SJSA1 (cell line): ENCODE data around the gene GRID1. TPM values are rescaled to one million over a fixed set of nuclear protein-coding genes. Genes with fewer than 3 reads are reported as not detected.

ENCODE experiments used
- DNase-seq, 2 experiments: peaks; one replicate each; pipeline ENCODE4 v3.0.0-alpha.2; 2015 to 2020; ENCODE audit warnings: low spot score in 2 of 2, low read depth in 1 of 2
- H3K27ac ChIP-seq: fragments of 250-450 bp; sonication (Bioruptor Pico); 2 replicates; pipeline ENCODE4 v1.5.1; 2020; ENCODE audit warnings: mild to moderate bottlenecking, moderate library complexity
- H3K27me3 ChIP-seq: fragments of 250-450 bp; sonication (Bioruptor Pico); replicated peaks from 2 replicates; pipeline ENCODE4 v1.5.1; 2020; ENCODE audit warnings: mild to moderate bottlenecking, moderate library complexity
- H3K36me3 ChIP-seq: fragments of 250-450 bp; sonication (Bioruptor Pico); 2 replicates; pipeline ENCODE4 v1.5.1; 2020; ENCODE audit warnings: mild to moderate bottlenecking
- H3K4me1 ChIP-seq: fragments of 250-450 bp; sonication (Bioruptor Pico); replicated peaks from 2 replicates; pipeline ENCODE4 v1.6.1; 2021; ENCODE audit warnings: mild to moderate bottlenecking
- H3K4me3 ChIP-seq: fragments of 250-450 bp; sonication (Bioruptor Pico); 2 replicates; pipeline ENCODE4 v1.5.1; 2020; ENCODE audit warnings: mild to moderate bottlenecking
- H3K9me3 ChIP-seq: fragments of 250-450 bp; sonication (Bioruptor Pico); replicated peaks from 2 replicates; pipeline ENCODE4 v1.5.1; 2020; ENCODE audit warnings: mild to moderate bottlenecking
- total RNA-seq: library from RNA; depleted of rRNA; stranded (reverse); fragments of >200 nt; shearing (Covaris generic); gene quantifications from 2 replicates; pipeline ENCODE4 v1.2.3, GENCODE V29; 2014

Gene GRID1
- total RNA-seq, 1 experiment from 2014 or later: 0.05 TPM

DNA sequence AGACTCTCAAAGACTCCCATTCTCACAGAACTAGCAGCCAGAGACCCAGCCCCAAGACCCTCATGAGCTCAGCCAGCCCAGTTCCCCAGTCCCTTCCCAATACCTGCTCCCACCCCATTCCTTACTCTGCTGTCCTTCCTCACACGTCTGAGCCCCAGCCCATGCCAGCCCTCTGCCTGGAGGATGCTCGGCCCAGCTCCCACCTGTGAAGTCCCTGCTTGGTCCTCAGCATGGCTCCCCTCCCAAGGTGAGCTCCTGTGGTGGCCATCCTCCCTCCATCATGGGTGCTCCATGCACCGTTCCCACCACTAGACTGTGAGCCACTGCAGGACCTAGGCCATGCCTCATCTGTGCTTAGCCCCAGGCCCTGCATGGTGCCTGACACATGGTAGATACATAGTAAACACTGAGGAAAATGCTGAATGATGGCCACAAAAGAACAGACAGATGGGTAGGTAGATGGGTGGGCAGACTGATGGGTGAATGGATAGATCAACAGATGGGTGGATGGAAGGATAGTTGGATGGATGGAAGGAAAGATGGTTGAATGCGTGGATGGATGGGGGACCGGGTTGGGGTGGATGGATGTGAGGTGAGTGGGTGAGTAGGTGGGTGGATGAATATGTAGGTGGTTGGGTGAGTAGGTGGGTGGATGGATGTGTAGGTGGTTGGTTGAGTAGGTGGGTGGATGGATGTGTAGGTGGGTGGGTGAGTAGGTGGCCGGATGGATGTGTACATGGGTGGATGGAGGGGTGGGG, 138.9 kb downstream of the GRID1 start:
- no peaks in the 10 kb centered on the region for H3K9me3 ChIP-seq
- no peaks in the 10 kb centered on the region for H3K36me3 ChIP-seq
- no peak for DNase-seq
- H3K4me1 ChIP-seq: no peaks in the 10 kb centered on the region
- H3K27me3 ChIP-seq: no peaks in the 10 kb centered on the region
- no peak overlapping the region for H3K4me3 ChIP-seq
- no peak overlapping the region for H3K27ac ChIP-seq

DNA sequence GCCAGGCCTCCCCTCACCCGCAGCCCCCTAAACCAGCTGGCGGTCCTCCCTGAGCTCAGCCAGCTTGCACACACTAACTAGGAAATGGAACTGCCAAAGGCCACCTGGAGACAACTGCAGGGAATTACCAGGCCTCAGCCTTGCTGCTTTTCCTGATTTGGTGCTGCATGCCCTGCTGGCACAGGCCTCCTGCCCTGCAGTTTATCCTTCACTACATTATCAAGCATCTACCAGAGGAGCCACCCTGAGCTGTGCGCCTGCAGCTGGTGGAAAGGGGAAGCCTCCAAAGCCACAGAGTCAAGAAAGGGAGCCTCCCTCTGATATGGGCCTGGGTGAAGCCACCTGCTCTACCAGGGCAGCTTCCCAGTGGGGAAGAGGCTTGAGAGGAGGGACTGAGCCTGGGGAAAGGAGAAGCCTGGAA, 139.8 kb downstream of the GRID1 start:
- Histone ChIP-seq H3K9me3 (no peaks in the 10 kb centered on the region), H3K4me3 (no peak overlapping the region), H3K27me3 (no peaks in the 10 kb centered on the region), H3K27ac (no peak overlapping the region), H3K4me1 (no peaks in the 10 kb centered on the region), H3K36me3 (no peaks in the 10 kb centered on the region)
- DNase-seq: no peak

DNA sequence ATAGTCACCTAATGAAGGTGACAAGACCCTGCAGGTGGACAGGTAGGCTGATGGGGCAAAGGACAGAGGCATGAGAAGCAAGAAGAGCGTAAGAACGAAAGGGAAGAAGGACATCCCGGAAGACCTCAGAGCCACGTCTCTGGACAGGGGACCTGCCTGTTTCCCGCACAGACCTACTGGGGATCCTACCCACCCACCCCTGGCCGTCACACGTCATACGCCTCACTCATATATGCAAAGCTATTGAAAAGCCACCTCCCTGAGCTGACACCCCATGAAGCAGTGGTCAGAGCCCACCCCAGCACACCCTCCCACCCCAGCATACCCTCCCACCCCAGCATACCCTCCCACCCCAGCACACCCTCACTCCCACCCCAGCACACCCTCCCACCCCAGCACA, 140.6 kb downstream of the GRID1 start:
- Histone ChIP-seq H3K27ac (no peak overlapping the region), H3K4me3 (no peak overlapping the region), H3K4me1 (no peaks in the 10 kb centered on the region), H3K36me3 (no peaks in the 10 kb centered on the region), H3K27me3 (no peaks in the 10 kb centered on the region), H3K9me3 (no peaks in the 10 kb centered on the region)
- DNase-seq: no peak

DNA sequence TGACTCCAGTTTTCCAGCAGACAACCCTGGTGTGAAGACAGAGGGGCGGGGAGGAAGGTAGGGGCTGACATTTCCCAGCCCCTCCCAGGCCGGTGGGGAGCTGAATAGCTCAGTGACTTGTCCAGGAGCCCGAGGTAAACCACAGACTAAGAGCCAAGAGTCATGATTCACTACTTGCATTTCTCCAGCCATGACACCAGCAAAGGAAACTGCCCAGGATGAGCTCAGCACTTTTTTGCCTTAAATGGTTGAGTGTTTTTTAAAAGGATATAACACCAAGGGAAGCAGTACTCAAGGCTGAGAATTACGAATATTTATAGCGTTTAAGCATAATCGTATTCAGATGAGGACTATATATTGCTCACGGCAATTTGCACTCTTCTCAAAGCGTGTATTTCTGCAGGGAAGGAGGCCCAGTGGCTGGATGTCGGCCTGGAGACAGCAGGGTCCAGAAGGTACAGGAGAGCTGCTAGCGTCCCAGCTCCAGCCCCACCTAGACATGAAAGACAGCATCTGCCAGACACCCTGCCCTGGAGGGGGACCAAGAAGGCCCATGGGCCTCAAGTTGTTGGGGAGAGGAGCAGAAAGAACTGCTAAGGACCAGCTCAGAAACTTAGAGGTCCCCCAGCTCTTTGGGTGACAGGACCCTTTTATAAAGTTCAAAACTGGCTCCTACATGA, 141.4 kb downstream of the GRID1 start:
- peak in 1 of 2 experiments; percentile 17 for DNase-seq
- no peak overlapping the region for H3K4me3 ChIP-seq
- H3K9me3 ChIP-seq: no peaks in the 10 kb centered on the region
- H3K36me3 ChIP-seq: no peaks in the 10 kb centered on the region
- H3K27ac ChIP-seq: no peak overlapping the region
- H3K27me3 ChIP-seq: no peaks in the 10 kb centered on the region
- no peaks in the 10 kb centered on the region for H3K4me1 ChIP-seq

DNA sequence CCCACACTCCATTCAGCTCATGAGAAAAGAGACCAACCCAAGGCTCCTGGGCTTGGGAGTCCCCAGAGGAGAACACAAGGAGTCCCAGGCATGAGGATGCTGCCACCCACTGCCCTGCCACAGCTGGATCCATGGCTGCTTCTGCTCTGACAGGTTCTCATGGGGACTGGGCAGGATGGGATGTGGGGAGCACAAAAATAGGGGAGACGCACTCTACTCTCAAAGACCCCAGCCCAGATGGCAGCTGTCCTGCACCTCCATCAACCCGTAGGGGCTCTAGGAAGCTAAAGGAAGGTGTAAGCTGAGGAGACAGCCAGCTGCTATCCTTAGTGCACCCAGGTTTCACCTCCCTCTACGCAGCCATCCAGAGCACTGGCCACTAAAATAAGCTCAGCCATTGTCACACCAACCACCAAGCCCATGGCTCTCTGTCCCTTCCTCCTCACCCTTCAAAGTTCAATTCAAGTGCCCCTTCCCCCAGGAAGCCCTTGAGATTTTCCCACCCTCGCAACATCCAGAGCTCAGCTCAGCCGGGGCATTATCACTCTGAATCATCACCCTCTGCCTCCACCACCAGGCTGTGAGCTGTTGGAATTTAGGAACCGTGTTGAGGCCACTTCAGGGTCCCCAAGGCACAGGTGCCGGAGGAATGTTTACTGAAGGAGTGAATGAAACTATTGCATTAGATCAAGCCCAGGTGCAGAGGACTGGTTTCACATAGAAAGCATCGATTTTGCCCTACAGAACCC, 142.1 kb downstream of the GRID1 start:
- Histone ChIP-seq H3K27me3 (no peaks in the 10 kb centered on the region), H3K36me3 (no peaks in the 10 kb centered on the region), H3K4me1 (no peaks in the 10 kb centered on the region), H3K4me3 (no peak overlapping the region), H3K27ac (no peak overlapping the region), H3K9me3 (no peaks in the 10 kb centered on the region)
- DNase-seq: no peak

DNA sequence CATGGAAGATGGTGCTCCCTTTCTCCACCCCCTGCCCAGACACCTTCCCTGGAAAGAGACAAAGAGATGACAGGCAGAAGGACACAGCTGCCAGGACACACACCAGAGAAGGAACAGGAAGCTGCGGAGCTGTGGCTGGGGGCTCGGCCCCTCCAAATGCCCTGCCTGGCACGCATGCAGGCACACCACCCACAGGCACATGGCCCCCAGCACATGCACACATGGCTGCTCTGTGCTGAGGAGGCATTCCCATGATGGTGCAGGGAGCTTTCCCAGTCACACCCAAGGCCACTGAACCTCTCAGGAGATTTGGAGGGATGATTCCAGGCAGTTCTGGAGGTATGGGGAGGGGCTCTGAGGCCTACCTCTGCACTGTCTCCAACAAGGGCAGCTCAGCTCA, 143.3 kb downstream of the GRID1 start:
- no peak overlapping the region for H3K4me3 ChIP-seq
- H3K9me3 ChIP-seq: no peaks in the 10 kb centered on the region
- H3K27me3 ChIP-seq: no peaks in the 10 kb centered on the region
- H3K4me1 ChIP-seq: no peaks in the 10 kb centered on the region
- DNase-seq: no peak
- no peaks in the 10 kb centered on the region for H3K36me3 ChIP-seq
- no peak overlapping the region for H3K27ac ChIP-seq

DNA sequence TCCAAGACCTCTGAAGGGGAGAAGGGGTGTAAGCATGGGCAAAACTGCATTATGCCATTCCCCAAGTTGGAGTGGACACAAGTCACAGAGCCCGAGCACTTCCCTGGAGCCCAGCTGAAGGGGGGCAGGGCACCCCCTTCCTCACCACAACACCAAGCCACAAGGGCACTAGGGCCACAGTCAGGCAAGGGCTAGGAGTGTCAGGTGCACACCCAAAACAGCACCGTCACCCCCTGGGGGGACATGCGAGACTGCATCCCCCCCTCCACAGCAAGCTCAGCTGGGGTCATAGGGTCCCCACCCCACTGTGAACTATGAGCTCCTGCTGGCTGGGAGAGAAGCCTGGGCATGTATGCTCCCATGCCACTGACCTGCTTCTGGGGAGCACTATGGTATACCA, 143.9 kb downstream of the GRID1 start:
- Histone ChIP-seq H3K27ac (no peak overlapping the region), H3K36me3 (no peaks in the 10 kb centered on the region), H3K27me3 (no peaks in the 10 kb centered on the region), H3K4me3 (no peak overlapping the region), H3K9me3 (no peaks in the 10 kb centered on the region), H3K4me1 (no peaks in the 10 kb centered on the region)
- no peak for DNase-seq

DNA sequence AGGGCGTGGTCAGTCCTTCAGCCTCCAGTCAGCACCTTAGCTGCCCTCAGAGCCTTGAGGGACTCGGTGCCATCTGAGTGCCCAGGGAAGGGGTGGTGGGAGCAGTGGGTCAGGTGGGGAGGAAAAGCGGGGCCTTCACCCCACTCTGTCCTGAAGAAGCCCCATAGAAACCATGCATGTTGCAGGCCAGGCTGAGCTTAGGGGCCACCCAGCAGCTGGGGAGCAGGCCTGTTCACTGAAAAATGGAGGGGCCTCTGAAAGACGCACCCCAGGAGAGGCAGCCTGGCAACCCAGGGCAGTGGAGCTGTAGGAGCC, 144.3 kb downstream of the GRID1 start:
- H3K27ac ChIP-seq: no peak overlapping the region
- no peak for DNase-seq
- no peaks in the 10 kb centered on the region for H3K4me1 ChIP-seq

DNA sequence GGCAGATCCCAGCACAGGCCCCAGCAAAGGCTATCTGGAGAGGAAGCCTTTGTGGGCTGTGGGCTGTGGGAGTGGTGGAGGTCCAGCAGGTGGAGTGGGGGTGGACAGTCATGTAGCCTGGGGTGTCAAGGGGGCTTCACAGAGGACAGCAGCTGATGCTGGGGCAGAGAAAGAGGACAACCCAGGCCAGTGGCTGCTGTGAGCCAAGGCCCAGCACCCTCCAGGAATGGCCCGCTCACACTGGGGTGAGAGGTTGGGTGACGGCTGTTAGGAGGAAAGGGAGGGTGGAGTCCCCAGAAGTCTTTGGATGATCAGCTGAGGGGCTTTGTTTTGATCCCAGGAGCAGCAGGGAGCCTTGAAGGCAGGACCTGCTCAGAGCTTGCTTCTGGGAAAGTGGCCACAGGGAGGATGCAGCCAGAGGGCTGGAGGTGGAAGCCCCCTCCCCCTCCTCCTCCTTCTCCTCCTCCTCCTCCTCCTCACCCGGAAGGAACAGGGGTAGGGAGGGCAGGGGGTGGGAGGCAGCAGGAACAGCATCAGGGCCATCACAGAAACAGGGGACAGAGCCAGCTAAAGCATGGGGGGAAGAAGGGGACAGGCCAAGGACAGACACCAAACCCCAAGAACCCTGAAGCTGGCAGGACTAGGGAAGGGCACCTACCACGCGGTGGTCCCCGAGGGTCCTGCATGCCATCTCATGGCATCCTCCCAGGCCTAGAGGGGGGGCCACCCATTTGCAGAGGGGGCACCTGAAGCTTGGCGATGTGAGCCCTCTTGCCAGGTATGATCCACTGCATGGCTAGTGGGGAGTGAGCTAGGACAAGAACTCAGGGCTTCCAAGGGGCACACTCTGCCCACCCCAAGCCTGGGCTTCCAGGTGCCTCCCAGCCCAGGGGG, 144.9 kb downstream of the GRID1 start:
- Histone ChIP-seq H3K4me3 (no peak overlapping the region), H3K27ac (no peak overlapping the region), H3K36me3 (no peaks in the 10 kb centered on the region), H3K4me1 (no peaks in the 10 kb centered on the region), H3K9me3 (no peaks in the 10 kb centered on the region), H3K27me3 (no peaks in the 10 kb centered on the region)
- DNase-seq: no peak

More for the DNA sequence above, 144.3 kb downstream of the GRID1 start:
- Histone ChIP-seq H3K4me3 (no peak overlapping the region), H3K9me3 (no peaks in the 10 kb centered on the region), H3K36me3 (no peaks in the 10 kb centered on the region), H3K27me3 (no peaks in the 10 kb centered on the region)

DNA sequence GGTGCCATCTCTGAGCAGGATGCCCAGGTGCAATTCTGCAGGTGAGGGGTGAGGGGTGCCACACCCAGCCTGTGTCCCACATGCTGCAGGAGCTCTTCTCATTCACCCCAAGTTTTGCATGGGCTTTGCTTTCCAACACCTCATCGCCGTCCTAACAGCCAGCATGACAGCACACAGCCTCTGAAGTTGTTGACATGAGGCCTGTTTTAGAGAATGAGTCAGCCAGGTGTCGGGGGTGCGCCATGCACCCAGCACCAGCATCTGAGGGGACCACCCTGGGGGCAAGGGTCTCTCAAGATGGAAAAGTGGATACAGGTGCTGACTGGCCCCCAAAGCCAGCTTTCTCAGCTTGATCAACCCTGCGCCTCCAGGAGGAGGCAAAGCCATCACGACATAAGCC, 146.0 kb downstream of the GRID1 start:
- H3K9me3 ChIP-seq: no peaks in the 10 kb centered on the region
- H3K4me1 ChIP-seq: no peaks in the 10 kb centered on the region
- no peak for DNase-seq
- H3K36me3 ChIP-seq: no peaks in the 10 kb centered on the region
- no peaks in the 10 kb centered on the region for H3K27me3 ChIP-seq
- no peak overlapping the region for H3K27ac ChIP-seq
- no peak overlapping the region for H3K4me3 ChIP-seq

DNA sequence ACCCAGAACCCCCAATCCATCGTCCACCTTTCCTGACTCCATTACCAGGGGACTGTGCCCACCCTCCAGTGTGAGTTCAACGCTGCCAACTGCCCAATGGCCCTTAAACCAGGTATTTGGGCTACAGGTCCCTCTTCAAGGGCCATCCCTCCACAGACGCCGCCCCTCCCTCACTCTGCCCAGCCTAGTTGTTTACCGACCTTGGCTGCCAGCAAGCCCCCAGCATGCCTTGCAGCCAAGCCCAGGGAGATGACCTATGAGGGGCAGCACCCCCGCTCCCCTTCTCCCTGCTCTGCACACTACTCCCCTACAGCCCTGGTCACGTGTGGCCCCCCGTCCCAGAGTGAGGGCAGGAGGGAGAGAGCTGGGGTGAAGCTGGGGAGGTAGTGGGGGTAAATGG, 147.3 kb downstream of the GRID1 start:
- no peaks in the 10 kb centered on the region for H3K36me3 ChIP-seq
- no peaks in the 10 kb centered on the region for H3K9me3 ChIP-seq
- no peaks in the 10 kb centered on the region for H3K27me3 ChIP-seq
- H3K4me3 ChIP-seq: no peak overlapping the region
- H3K27ac ChIP-seq: no peak overlapping the region
- no peaks in the 10 kb centered on the region for H3K4me1 ChIP-seq
- DNase-seq: no peak

DNA sequence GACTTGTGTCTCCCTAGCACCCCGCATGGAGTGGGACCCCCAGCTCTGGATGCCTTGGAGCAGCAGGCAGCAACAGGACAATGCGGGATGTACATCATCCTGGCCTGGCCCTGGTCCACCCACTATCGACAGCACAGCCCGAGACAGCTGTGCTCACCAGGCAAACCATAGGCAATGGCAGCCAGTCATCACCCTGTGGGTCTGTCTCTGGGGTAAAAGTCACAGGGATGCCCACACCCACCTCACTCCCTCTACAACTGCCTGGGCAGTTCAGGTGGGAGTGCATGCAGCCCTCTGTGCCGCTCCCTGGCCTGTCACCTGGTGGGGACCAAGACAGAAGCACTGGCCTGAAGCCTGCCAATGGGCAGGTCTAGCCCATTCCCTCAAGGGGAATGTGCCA, 147.8 kb downstream of the GRID1 start:
- no peaks in the 10 kb centered on the region for H3K9me3 ChIP-seq
- no peak overlapping the region for H3K27ac ChIP-seq
- no peaks in the 10 kb centered on the region for H3K36me3 ChIP-seq
- H3K4me1 ChIP-seq: no peaks in the 10 kb centered on the region
- no peak overlapping the region for H3K4me3 ChIP-seq
- H3K27me3 ChIP-seq: no peaks in the 10 kb centered on the region
- no peak for DNase-seq

DNA sequence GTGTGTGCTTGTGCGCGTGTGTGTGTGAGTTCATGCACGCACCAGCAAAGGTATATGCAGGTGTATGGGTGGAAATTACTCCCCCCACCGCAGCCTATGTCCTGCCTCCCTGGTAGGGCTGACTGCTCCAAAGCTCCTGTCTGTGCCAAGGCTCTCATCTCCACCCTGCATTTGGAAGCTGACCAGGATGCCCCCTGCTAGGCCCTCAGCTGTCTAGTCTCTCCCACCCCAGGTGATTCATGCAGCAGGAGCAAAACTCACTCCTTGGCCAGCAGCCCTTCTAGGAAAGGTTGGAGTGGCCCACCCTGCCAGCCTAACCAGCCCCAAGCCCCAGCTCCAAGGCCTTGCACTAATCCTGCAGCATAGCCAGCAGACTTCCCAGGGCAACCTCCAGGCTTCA, 148.4 kb downstream of the GRID1 start:
- no peak overlapping the region for H3K4me3 ChIP-seq
- H3K4me1 ChIP-seq: no peaks in the 10 kb centered on the region
- H3K36me3 ChIP-seq: no peaks in the 10 kb centered on the region
- no peaks in the 10 kb centered on the region for H3K9me3 ChIP-seq
- H3K27me3 ChIP-seq: no peaks in the 10 kb centered on the region
- no peak overlapping the region for H3K27ac ChIP-seq
- DNase-seq: no peak
